NCI-H2107 treated with DMSO at 0.1 percent for 48 hours (cell line): Measurements from ENCODE around the gene TMCC1.
"Not testable (repeated sequence)": the region's sequence is repeated elsewhere in the genome, so short reads cannot be mapped to it uniquely, and the experiment has no call there.

Experiments
- DNase-seq: peaks from one replicate; lab custom pipeline; 2025; ENCODE audit not compliant: unreplicated experiment; lab: John Stamatoyannopoulos, UW

The TMCC1 gene

DNA sequence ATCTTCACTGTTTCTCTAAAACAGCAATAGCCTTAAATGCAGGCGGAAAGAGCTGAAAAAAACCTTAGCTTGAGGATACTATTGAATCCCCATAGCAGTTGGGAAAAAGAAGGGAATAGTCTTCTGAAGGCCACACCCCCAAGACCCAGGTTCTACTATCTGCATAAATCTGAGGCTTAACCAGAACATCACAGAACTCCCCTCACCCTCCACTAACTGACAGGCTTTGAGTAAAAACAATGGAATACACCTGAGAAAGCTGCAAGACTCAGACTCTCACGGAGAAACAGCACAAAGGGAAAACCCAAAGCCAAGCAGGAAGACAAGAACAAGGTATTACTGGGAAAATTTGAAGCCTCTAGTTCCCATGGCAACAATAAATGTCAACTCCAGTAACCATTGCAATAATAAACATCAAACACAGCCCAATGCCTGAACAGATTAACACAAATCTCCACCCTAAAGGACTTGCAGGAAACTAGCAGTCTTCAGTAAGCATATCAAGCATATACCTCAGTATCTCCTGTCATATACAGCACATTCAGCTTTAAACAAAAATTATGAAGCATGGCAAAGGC lies 56.4 kb downstream of the TMCC1 start:
- DNase-seq: no peak

DNA sequence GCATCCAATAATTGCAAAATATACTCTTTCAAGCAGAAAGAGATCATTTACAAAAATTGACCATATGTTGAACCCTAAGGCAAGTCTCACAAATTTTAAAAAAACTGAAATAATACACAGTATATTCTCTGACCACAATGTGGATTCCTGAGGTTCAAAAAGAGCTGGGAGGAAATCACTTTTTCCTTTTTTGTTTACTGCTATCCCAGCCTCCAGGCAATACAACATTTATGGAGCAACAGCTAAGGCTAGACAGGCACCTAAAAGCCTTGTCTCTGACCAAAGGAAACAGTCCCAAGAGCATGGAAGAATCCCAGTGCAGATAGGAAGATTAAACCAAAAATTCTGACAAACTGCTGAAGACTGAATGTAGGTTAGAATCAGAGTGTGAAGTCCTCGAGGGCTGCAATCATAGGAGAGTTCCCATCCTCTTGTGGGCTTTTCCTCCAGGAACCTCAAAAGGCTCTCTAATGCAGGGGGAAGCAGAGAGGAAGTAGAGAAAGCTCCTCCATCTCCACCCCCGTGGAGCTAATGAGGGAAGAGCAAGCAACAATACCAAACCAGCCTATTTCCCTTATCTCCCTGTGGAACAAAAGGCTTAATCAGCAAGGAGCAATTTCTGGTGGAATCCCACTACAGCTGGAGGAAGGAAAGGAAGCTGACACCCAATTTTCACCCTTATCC lies 57.0 kb downstream of the TMCC1 start:
- DNase-seq: no peak

DNA sequence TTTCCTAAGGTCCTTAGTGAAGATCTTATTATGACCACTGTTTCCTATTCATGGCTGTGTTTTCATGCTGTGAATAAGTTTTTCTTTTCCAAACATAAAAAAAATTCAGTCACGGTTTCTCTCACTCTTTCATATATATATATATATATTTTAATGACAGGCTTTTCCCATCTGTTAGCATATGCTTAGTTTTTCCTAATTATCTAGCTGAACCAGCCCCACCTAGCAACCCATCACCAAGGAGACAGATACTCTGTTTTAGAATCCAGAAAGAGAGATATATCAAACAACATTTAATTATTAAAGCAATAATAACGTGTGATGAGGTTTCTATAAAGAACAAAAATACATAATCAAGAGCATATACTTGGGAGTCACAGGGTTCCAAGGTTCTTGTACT lies 58.3 kb downstream of the TMCC1 start:
- DNase-seq: no peak

DNA sequence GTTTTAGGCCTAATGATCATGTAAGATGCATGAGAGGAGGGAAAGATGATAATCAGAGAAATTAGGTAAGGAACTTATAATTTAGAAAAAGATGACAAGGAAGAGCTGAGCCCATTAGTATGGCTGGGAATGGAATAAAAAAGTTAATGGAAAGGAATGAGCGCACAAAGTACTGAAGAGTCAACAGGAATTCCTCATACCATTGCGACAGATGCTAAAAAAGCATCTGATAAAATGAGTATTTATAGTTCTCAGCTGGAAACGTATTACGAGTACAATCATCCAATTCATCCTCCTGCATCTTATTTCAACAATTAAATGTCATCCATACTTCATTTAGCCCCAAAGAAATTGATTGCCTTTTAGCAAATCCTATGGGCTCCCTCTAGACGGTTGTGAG lies 58.9 kb downstream of the TMCC1 start:
- DNase-seq: no peak

DNA sequence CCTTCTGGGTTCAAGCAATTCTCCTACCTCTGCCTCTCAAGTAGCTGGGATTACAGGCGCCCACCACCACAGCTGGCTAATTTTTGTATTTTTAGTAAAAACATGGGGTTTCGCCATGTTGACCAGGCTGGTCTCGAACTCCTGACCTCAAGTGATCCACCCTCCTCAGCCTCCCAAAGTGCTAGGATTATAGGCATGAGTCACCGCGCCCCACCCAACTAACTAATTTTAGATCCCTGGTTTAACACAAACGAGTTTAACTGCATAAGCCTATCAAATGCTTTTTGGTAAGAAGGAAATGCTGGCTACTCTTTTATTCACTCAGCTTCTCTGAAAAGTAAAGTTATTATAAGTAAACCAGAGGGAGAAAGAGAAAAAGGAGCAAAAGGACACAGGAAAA lies 61.6 kb downstream of the TMCC1 start:
- DNase-seq: not testable (repeated sequence)

DNA sequence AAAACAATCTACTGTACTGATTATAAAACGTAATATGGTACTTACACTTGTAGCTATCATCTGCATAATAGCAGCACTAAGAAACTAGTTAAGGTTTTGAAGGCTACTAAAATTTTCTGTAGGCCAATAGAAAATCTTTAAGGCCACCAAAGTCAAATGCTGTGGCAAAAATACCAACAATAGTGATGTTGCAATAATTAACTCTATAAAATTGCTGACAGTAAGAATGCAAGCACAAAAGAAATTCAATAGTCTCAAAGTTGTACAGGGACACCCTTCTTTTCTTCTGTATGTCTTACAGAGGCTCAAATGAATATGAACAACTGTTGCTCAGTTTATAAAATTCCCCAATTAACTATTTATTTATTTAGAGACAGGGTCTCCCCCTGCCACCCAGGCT lies 62.0 kb downstream of the TMCC1 start:
- no peak for DNase-seq

DNA sequence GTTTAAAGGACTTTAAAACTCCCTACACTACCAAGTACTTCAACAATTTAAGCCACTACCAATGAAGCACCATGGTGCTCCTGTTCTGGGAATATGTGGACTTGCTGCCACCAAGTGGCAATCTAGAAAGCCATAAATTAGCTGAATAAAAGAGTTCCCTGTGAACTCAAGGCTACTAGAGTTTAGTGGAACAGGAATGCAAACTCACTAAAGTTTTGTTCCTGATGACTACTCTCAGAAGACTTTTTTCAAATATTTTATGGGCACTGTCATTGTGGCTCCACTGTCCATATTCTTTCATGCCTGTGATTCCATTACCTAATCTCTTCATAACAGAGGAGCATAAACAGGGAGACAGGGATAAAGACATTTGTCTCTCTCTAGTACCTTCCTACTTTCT lies 63.9 kb downstream of the TMCC1 start:
- peak; percentile 65 for DNase-seq

DNA sequence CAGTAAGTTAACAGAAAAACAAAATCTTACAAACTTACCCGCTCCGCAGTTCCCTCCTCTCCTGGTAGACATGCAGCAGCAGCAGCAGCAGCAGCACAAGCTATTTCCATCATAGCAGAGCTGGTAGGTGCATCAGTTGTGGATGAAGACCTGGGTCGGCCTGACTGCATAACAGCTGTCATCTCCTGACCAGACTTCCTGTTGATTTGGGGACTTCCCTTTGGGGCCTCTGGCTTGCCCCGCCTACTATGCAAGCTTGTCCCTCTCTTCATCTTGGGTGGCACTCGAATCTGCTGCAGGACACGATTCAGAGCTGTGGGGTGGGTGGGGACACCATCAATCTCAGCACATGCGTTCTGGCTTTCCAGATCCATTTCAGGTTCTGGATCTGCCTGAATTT lies 65.7 kb downstream of the TMCC1 start:
- DNase-seq: no peak

DNA sequence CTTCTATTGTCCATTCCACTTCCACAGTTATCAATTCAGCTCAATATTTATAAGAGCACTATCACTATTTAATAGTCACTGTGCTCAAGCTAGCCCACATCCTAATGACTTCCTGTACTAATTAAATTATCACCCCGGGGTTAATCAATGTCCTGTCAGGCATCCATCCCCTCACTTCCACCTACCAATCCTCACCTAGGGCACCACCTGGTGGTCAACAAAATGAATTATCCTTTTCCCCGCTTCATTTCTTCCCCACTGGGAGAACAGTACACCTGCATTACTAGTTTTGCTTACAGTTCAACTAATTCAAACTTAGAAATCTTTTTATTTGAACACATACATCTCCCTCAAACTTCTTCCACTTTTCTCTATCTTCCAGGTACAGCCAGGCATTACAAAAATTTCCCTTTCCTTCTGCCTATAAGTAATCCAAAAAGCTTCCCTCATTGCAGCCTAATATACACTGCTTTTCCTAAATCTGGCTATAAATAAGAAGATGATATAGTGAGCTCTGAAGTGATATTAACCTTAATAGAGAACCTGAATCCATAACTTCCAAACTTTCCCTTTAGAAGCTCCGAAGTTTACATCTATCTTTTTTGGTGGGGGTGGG lies 68.5 kb downstream of the TMCC1 start:
- peak; percentile 47 for DNase-seq

DNA sequence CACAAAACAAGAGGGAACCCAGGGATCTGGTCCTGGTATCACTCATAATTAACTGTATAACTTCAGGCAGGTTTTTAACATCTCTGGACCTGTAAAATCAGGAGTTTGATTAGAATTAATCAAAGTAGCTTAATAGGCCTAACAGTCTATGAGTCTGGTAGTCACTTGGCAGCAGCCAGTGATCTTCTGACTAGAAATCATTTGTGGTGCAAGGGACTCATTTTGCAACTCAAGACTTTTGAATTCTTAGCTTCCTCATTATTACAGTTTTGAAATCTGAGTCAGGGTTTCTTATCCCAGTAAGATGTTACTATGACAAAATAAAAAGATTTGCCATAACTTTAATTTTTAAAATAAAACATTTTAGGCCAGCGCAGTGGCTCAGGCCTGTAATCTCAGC lies 70.8 kb downstream of the TMCC1 start:
- no peak for DNase-seq

DNA sequence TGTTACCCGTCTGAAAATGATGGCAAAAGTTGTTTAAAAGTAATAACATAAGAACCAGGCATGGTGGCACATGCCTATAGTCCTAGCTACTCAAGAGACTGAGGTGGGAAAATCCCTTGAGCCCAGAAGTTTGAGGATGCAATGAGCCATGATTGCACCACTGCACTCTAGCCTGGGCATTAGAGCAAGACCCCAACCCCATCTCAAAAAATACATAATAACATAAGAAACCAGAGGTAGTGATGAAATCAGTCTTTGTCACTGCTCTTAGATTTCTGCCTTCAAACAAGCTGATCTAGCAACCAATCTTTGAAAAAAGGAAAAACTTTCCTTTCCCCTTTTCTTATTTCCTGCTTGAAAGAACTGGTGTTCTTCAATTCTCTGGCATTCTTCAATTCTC lies 71.3 kb downstream of the TMCC1 start:
- no peak for DNase-seq

DNA sequence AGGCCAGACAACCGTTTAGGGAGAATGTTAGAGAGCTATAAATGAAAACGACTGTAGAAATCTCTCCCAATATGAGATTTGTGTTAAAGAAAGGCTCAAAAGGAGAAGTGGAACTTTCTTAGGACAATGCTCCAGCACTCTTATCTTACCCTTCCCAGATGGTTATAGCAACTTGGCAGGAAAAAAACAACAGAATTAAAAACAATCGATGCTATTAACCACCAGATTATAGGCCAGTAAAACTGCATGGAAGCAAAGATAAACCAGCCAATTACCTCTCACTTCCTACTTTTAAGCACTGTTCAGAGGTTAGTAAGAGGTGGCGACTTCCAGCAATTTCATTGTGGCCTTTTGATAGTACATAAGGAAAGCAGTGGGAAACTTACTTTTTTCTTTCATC lies 72.9 kb downstream of the TMCC1 start:
- no peak for DNase-seq

DNA sequence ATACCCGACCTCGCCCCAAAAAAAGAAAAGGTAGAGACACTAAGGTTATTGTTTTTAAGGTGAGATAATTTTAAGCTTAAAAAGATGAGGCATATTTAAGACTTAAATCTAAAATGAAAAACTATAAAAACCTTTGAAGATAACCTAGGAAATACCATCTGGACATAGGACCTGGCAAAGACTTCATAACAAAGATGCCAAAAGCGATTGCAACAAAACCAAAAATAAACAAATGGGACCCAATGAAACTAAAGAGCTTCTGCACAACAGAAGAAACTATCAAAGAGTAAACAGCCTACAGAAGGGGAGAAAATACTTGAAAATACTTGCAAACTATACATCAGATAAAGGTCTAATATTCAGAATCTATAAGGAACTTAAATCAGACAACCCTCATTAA lies 80.9 kb downstream of the TMCC1 start:
- DNase-seq: no peak

DNA sequence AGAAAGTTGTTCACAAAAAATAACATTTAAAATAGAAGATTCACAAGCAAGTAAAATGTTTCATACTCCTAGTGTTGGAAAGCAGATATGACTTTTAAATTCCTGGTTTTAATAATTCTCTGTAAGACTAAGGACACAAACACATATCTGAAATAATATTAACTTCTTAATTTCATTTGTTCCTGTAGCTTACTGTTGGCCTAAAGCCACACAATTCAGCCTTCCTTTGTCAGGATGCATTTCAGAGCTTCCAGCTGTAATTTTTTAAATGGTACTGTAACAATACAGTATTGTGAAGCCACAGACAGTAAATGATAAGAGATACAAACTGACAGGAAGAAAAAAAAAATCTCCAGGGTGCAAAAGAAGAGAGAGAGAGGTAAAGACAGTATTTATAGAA lies 84.2 kb downstream of the TMCC1 start:
- no peak for DNase-seq

DNA sequence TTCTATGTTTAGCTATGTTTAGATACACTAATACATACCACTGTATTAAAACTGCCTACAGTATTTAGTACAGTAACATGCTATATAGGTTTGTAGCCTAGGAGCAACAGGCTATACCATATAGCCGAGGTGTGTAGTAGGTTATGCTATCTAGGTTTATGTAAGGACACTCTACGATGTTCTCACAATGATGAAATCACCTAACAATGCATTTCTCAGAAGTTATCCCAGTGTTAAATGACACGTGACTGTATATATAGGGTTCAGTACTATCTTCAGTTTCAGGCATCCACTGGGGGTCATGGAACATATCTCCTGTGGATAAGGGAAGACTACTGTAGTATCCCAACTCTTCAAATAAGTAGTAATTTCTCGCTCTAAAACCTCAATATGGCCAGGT lies 97.4 kb downstream of the TMCC1 start:
- DNase-seq: no peak

DNA sequence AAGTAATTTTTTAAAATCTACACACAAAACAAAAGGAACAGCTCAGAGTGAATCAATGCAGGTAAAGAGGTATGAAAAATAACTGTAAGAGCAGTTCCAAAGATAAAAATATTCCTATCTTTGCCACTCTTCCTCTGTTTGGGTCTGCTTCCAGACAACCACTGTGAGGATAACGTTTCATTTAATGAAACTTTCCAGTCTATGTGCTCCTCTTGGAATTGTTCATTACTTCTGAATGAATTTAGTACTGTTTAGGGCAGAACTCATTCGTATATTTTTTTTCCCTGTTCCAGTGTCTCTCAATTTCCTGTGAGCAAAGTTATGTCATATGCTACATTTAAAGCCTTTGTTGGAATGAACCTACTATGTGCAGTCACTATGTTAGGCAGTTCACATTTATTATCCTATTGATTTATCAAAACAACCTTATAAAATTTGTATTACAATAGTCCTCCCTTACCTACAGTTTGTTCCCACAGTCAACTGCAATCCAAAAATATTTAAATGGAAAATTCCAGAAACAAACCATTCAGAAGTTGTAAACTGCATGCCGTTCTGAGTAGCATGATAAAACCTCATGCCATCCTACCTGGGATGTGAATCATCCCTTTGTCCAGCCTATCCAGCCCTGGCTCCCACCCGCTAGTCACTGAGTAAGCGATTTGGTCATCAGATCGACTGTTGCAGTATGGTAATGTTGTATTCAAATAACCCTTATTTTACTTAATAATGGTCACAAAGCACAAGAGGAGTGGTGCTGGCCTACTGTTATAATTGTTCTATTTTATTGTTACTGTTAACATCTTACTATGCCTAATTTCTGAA lies 98.1 kb downstream of the TMCC1 start:
- no peak for DNase-seq

DNA sequence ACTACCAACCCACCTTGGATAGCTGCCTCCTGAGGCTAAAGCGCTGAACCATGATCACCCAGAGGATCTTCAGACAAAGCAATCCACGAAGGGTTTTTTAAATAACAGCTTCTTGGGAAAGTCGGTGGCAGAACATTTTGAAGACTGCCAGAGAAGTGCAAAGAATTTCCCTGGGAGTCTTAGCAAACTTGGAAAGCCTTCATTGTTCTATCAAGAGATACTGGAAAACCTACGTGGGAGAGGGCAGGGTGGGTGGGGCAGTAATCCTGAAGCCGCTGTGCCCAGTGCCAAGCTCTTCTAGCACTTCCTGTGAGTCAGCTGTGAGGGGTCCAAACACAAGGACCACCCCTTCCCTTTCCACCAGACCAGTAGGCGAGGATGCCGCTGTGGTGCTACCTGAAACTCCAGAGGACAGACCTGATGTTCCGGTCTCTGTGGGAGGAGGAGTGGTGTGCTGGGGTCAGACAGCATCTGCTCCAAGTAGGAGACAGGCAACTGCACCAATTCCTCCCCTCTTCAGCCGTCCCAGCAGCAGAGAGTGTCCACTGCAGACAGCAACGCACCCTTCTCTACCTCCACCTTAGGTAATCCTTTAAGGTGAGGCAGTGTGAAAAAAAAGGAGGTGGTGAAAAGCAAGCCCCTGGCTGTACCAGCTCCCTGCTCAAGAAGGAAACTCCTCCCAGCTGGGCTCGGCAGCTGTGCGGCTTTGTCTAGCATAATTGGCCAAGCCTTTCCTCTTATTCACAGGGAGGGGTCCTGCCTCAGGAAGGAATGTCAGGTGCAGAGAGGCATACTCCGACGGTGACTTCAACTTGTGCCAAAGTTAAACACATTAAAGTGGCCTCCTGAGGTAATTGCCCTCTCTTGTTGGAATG lies 99.0 kb downstream of the TMCC1 start:
- peak; percentile 95 for DNase-seq

DNA sequence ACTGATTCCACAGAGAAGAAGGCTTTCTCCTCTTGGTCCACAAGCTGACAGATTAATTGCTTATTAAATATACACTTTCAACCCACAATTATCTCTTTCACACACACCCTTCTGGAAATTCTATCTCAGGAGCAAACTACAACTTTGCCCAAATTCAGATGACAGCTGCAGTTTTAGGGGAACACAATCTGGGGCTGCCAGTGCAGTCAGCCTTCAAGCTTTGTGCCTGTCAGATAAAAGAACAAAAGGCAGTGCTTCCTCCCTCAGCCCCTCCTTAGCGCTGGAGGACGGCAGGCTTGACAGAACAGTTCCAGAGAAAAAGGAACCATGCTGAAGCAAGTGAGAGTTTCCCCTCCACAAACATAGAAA lies 99.6 kb downstream of the TMCC1 start:
- DNase-seq: peak; percentile 14

DNA sequence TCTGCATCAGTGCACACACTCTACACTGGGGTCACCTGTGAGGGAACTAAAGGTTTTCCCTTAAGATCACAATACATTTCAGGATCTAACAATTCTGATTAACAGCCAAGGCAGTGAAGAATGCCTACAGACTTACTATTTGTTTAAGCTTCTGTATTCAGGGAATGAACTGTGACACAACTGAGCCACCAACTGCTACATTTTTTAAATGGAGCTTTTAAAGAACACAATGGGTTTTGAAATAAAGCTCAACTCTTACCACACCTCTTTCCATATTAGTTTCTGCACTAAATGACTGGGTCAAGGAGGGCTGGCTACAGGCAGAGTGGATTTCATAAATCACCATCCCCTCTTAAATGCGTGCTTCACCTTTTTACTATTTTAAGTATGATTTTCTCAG lies 100.2 kb downstream of the TMCC1 start:
- DNase-seq: peak; percentile 65

DNA sequence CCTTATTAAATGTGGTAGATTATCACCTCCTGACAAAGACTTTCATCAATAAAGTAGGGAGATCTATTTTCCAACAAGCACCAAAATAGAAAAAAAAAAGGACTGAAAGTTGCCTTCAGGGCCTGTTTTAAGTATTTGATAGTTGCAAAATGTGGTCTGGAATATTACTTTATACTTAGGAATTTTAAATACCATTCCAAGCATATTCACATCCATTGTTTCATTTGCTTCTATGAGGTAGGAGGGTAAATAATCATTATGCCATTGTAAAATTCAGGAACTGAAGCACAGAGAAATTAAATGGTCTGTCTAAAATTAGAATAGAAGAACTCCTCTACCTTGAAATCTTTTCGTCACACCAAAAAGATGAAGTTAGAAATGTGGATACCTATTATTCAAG lies 110.0 kb downstream of the TMCC1 start:
- DNase-seq: no peak

DNA sequence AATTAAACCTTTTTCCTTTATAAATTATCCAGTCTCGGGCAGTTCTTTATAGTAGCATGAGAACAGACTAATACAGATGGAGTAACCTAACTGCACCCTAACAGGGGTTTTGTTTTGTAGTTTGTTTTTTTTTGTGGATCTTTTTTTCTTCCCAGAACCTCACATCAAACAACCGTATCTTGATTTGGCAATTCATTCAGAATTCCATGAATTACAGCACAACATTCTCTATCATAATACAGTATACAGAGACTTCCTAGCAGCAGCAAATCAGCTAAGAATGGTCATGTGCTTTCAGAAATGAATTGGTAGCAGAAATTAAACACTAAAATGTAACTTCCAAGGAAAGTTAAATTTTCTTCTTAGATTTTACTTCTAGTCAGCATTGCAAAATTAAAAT lies 114.6 kb downstream of the TMCC1 start:
- DNase-seq: no peak
